GM12874 (cell line): ENCODE measurements around the gene PRKCZ.

Source experiments
- TF ChIP-seq, protein P1 (sequence below): IDR thresholded peaks from 2 replicates; pipeline ENCODE4 v1.5.1; 2011; ENCODE audit warnings: low read depth, mild to moderate bottlenecking, control low read depth, low read length, moderate library complexity; ENCODE audit not compliant: insufficient read depth

The PRKCZ gene

DNA sequence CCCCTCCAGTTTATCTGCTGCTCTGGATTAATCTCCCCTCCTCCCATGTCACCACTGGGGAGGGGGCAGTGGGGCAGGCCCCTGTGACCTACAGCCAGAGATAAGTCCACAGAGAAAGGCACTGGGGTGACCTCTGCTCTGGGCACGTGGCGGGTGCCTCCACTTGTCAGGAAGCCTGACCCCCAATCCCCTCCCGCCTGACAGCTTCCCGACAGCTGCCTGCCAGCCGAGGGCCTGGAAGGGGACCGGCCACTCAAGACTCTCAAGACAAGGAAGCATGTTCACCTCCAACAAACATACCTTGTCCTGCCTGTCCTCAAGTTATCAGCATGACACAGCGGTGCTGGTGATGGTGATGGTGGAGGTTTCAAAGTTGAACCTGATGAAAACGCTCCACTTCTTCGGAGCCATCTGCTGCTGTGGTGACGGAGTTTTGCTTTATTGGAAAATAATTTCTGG is 147.5 kb downstream of the PRKCZ start:
- TF ChIP-seq, protein P1, sequence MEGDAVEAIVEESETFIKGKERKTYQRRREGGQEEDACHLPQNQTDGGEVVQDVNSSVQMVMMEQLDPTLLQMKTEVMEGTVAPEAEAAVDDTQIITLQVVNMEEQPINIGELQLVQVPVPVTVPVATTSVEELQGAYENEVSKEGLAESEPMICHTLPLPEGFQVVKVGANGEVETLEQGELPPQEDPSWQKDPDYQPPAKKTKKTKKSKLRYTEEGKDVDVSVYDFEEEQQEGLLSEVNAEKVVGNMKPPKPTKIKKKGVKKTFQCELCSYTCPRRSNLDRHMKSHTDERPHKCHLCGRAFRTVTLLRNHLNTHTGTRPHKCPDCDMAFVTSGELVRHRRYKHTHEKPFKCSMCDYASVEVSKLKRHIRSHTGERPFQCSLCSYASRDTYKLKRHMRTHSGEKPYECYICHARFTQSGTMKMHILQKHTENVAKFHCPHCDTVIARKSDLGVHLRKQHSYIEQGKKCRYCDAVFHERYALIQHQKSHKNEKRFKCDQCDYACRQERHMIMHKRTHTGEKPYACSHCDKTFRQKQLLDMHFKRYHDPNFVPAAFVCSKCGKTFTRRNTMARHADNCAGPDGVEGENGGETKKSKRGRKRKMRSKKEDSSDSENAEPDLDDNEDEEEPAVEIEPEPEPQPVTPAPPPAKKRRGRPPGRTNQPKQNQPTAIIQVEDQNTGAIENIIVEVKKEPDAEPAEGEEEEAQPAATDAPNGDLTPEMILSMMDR: no peak

- TF ChIP-seq, protein P1: no peak
Observed at GRCh38 chr1:2198571-2198970, 148.4 kb downstream of the PRKCZ start.

DNA sequence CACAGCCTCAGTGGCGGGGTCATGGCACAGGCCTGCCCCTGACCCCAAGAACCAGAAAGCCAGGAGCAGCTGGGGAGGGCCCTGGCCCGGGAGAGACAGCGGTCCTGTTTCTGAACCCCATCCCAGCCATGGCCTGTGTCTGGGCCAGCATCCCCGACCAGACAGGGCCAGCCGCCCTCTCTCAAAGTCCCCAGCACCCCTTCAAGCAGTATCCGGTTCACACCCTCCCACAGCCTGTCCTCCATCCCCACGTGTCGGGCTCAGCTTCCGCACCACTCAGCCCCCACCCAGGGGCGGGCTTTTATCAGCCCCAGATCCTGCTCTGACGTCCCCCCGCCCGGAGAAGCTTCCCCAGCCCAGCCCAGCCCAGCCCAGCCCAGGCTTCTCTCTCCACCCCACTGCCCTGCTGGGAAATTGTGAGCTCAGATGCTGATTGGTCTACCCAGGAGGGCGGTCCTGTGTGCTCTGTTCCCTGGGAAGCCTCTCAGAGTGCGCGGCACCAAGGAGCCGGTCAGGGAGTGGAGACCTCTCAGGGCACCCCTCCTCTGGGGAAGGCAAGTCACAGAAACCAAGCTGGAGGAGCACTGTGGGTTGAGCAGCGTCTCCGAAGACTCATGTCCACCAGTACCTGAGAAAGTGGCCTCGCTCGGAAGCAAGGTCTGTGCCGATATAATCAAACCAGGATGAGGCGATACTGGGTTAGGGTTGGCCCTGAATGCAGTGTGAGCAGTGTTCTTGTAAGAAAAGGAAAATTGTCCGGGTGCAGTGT is 149.0 kb downstream of the PRKCZ start:
- TF ChIP-seq, protein P1: no peak

DNA sequence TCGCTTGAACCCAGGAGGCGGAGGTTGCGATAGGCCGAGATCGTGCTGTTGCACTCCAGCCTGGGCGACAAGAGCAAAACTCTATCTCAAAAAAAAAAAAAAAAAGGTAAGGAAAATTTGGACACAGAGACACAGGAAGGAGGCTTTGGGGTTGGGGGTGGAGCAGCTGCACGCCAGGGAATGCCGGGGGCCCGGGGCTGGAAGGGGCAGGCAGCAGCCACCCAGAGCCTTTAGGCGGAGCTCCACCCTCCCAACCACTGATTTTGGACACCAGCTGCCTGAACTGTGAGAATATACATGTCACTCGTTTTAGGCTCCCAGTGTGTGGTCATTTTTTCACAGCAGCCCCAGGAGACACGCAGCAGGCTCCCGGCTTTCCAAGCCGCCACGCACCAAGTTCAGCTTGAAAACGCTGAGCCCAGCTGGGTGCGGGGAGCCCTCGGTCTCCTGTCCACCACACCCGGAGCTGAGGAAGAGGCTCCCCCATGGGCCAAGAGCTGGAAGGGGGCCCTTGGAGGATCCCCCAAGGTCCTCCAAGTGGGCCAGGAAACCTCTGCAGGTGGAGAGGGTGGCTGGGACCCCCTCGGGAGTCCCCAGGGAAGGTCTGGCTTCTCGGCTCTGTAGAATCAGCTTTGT is 150.2 kb downstream of the PRKCZ start:
- TF ChIP-seq, protein P1: no peak

GRCh38 chr1:2201062-2201461 is 150.9 kb downstream of the PRKCZ start:
- TF ChIP-seq, protein P1: no peak

DNA sequence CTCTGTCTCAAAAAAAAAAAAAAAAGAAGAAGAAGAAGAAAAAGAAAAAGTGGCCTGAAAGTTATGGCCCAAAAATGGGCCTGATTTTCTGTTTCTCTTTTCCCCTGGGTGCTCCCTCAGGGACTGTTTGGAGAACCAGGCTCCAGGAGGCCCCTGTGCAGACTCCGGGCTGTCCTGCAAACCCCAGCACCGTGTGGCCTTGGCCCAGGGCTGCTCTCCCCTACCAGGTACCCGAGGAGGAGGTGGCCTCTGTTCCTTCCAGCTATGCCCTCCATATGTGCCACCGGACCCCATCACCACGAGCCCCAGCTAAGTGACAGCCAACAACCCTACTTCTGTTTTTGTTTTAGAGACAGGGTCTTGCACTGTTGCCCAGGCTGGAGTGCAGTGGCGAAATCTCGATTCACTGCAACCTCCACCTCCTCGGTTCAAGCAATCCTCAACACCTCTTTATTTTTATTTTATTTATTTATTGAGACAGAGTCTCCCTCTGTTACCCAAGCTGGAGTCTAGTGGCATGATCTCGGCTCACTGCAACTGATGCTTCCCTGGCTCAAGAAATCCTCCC is 151.9 kb downstream of the PRKCZ start:
- TF ChIP-seq, protein P1: no peak

- TF ChIP-seq, protein P1: no peak
Observed at GRCh38 chr1:2202843-2203601, 152.8 kb downstream of the PRKCZ start.
